Measurements from ENCODE around the gene DCTN1.
A peak's percentile ranks its signal among the peaks of the same experiment; 100 is the strongest.
"Not testable (repeated sequence)": the region's sequence is repeated elsewhere in the genome, so short reads cannot be mapped to it uniquely, and the experiment has no call there.

The DCTN1 gene
- 56.6 to 140 (median 105) reads per million in 18 experiments for total RNA-seq

DNA sequence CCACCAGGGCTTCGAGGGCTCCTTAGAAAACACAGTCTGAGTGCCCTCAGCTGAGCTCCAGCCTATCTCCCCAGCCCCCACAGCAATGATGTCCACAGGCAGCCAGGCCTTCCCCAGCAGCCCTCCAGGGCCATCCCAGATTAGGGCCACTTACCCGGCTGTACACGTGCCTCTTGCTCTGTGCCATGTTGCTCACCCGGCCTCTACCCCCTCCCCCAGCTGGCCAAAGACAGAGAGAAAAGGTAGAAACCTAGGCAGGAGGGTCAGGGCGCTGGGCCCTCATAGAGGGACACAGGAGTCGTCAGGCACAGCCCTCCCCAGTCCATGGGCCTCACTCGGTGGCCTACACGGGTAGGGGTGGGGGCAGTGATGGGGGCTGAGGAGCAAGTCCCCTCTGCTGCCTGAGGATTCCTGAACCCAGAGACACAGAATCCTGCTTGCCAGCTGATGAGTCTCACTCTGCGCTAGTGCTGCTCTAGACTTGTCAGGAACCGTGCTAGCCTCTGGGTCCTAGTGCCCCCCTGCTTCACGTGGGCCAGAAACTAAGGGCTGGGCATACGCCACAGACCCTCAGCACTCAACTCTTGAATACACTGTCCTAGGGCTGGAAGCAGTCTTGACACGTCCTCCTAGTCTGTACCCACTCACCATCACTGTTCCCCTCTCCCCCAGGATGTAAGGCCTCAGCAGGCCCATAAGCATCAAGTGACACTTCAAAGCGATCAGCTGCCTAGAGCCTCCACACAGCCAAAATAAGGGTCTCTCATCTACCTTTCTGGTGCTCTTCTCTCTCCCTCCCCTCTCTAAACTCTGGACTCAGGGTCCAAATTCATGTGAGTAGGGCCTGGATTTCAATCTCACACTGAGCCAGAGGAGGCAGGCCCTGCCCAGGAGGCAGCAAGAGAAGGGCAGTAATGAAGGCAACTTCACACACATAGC lies at the start of gene DCTN1:
TSS of gene DCTN1 (minus strand) at position 461 of the 939 bp plus-strand sequence. CDS start at position 187, 274 bp downstream.
- no peak for DNase-seq

DNA sequence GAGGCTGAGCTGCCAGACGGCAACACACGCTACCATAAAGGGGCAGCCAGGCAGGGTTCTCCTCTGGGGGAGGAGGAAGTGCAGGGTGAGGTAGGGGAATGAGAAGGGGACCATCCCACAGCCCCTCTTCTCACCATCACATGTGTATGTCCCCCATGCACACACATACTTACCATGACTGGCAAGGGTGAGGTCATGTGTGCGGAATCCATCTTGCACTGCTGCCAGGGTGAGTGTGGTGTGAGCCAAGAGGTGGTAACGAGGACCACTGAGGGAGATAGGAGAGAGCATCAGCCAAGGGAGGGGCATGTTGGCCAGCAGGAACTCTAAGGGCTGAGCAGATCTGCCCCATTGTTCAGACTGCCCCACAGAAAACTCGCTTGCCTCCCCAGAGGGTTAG lies 48.6 kb upstream of the DCTN1 start:
- no peak for DNase-seq

DNA sequence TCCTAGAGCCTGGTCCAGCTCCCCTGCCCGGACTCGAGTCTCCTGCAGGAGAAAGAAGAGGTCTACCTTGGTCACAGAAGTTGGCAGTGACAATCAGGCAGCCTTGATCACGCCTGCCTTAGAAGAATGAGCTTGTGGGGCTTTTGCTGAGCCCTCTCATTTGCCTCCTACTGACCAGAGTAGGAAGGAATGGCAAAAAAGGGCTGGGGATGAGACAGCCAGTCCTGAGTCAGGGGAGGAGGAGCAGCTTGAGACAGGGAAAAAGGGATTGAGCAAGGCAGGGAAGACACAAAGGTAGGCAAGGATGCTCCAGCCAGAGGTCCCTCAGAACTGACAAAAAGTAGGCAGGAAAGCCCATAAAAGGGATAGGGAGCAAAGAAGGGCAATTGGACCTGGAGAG lies 47.4 kb upstream of the DCTN1 start:
- DNase-seq: no peak

DNA sequence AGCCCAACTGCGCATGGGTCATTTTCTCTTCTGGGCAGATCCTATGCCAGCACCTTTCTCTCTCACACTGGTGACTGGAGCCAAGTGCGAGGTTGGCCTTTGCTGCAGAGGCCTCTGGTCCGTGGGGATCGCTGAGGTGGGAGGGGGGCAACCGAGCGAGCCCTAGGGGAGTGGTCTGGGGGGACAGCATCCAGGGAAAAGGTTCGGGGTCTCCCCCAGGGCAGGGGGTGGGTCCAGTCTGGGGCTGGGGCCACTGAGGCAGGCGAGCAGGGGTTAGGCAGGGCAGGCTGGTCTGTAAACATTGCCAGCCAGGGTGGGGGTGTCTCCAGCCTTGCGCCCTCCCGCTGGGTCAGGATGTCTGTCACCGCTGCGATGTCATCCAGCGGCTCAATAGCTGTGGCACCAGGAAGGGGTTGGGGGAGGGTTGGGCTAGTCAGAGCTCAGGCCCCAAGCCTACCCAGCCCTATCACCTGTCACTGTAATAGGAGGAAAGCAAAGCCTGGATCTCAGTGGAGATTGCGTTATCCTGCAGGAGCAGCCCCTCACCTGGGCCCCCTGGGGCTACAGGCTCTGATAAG lies 46.2 kb upstream of the DCTN1 start:
- no peak for DNase-seq

DNA sequence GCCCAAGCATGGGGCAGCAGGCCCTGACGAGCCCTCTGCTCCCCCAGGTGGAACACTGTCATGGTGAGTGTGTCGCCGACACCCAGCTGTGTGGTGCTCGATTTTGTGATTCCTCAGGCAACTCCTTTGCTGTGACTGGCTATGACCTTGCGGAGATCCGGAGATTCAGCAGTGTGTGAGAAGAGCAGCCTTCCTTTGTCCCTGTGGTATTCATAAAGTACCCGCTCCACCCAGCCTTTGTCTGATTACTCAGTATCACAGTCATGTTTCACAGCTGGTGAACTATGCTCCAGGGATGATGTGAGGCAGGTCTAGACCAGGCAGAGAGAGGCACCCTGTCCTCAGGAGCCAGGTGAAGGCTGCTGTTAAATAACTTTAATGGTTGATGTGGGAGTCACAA lies 45.4 kb upstream of the DCTN1 start:
- no peak for DNase-seq

DNA sequence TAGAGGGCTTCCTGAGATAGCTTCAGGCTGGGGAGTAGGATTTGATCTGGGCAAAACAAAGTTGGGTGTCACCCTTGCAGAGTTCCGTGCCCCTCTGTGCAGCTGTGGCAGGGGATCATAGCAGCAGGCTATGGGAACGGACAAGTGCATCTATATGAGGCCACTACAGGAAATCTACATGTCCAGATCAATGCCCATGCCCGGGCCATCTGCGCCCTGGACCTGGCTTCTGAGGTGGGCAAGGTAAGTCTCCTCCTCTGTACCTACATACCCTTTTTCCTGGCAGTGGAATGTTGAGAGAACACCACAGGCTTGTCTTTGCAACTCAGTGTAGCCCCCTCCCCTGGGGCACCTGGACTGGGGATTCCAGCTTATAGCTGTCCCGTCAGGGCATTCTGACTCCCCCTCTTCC lies 44.9 kb upstream of the DCTN1 start:
- no peak for DNase-seq

DNA sequence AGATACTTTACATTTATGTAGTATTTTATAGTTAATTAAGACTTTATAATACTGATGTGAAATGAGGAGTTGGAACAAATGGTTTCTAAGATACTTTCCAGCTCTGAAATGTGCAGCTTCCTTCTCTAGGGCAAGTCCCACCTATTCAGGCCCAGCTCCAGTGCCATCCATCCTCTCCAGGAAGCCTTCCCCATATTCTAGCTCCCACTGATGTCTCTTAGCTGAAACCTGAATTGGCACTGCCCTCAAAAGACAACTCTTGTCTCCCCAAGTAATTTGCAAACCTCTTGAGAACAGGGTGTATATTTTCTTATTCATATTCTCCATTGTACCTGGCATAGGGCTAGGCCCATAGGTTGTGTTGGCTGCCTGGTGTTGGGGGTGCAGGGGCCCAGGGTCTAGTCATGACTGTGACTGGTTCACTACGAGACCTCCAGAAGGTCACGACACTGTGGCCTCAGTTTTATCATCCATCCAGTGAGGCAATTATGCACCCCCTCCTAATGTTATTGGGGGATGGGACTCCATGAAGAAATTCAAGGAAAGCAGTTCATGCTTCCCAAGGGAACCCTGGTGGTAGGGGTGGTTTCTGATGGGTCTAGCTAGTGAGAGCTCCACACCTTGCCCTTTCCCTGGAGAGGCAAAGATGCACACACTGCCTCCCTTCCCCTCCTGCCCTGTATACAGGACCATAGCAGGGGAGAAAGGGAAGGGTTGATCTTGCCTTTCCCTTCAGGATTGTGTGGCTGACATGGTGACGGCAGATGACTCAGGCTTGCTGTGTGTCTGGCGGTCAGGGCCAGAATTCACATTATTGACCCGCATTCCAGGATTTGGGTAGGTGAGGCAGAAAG lies 44.3 kb upstream of the DCTN1 start:
- no peak for DNase-seq

DNA sequence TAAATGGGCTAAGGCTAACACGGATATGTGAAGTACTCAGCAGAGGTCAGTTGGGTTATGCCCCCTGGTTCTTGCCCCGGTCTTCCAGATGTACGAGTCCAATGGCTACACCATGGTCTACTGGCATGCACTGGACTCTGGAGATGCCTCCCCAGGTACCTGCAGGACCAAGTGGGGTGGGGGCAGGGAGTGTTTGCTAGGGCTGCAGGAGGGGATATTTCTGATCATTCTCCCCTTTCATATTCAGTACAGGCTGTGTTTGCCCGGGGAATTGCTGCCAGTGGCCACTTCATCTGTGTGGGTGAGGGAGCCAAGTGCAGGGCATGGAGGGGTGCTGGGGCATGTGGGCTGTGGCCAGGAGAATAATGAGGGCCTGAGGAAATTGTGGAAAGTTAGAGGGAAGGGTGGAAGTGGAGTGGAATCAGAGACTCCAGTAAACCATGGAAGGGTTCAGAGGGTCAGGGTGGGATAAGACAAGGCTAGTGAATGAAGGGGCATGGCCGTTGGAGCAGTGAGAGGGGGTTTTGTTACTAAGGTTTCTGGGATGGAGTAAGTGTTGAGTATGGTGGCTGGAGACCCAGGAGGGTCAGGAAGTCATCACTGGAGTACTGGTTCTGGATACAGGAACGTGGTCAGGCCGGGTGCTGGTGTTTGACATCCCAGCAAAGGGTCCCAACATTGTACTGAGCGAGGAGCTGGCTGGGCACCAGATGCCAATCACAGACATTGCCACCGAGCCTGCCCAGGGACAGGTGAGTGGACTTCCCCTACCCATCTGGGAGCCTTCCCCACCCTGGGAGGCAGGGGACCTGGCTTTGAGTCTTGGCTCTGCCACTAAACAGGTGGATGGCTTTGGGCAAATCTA lies 43.4 kb upstream of the DCTN1 start:
- no peak for DNase-seq

DNA sequence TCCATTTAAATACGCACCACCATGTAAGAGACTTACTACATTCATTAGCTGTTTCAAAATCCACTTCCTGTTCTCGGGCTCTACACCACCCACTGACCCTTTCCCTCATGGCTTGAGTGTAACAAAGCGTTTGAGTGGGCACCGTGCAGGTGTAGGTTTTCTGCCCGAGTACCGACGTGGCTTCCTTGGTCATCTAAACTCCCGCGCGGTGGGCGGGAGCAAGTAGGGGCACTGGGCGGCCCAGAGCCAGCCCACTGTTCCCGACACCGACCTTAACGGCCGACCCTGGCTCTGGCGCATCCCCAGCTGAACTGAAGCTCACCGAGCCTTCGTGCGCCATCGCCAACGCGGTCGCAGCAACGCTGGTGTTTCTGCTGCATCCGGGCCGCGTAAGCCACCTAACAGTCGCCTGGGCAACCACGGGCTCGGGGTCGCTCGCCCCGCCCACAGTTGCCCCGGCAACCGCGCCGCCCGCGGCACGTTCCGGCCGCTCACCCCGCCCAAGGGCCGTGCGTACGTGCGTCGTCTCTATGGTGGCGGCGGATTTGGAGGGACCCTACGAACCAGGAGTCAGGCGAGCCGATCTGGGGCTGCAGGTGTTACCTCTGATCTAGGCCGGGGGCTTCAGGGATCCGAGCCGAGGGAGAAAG lies 41.2 kb upstream of the DCTN1 start, which contains the start of the genes C2orf81 and WDR54:
TSS of gene C2orf81 (minus strand) at position 399 of the 650 bp plus-strand sequence. CDS start at position 340, 59 bp downstream.
TSS of gene WDR54 (plus strand) at position 510 of the 650 bp plus-strand sequence. CDS start 424 bp downstream, outside the sequence.
- peak; percentile 68 to 81 for DNase-seq

DNA sequence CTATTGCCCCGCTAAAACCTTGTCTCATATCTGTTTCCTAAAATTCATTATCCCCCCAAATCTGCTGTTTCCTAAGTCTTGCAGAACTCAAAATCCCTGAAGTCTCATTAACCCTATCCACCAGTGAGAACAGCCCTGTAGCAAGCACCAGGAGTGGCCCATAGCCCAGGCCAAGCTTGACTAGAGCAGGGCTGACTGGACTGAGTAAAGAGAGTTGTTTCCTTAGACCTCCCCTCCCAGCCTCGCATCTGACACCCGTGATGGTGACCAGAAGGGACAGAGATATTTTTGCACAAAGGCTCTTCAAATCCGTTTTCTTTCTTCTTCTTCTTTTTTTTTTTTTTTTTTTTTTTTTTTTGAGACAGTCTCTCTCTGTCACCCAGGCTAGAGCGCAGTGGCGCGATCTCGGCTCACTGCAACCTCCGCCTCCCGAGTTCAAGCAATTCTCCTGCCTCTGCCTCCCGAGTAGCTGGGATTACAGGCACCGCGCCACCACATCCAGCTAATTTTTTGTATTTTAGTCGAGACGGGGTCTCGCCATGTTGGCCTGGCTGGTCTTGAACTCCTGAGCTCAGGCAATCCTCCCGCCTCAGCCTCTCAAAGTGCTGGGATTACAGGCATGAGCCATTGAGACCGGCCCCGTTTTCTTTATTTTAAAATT lies 40.5 kb upstream of the DCTN1 start:
- not testable (repeated sequence) for DNase-seq

DNA sequence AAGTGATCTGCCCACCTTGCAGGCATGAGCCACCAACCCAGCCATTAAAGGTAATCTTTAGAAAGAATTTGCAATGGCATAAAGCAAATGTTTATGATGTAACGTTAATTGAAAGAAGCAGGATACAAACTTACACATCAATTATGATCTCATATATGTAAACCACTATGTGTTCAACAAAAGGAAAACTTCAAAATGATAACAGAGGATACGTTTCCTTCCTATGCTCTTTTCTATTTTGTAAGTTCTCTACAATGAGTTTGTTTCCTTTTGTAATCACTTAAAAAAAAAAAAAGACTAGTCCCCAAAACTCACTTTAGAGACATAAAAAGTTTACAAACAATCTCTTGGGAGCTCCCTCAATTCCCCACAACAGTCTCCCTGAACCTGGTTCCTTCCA lies 39.9 kb upstream of the DCTN1 start:
- no peak for DNase-seq

DNA sequence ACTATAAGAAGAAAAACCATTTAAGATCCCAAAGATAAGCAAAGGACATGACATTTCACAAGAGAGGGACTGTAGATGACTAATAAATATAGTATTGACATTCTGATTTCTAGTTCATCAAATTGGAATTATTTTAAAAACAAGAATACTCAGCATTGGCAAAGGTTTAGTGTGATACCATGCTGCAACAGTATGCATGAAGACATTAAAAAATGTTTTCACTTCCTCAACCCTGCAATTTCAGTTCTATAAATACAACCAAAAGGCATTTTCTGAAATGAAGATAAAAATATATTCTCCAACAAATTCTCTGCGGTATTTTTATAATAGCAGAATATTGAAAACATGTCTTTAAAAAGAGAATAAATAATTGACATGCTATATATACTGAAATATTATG lies 39.2 kb upstream of the DCTN1 start:
- peak in 1 of 2 donors; percentile 36 for DNase-seq

DNA sequence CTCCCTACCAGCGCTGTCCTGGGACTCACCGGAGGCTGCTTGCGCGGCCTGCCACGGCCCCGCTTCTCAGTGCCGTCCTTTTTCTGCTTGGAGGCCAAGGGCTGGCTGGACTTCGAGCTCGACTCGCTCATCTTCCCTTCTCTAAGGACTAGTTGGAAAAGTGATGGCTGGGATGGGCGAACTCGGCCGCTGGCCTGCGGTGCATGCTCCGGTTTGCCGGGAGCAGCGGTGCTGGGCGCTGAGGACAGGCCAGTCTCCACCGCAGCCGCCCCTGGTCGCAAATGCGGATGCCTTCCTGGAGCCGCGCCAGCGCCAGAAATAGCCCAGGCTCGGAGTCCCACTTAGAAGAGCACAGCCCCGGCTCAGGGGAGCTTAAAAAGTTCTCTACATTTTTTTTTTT lies 38.2 kb upstream of the DCTN1 start:
- no peak for DNase-seq

DNA sequence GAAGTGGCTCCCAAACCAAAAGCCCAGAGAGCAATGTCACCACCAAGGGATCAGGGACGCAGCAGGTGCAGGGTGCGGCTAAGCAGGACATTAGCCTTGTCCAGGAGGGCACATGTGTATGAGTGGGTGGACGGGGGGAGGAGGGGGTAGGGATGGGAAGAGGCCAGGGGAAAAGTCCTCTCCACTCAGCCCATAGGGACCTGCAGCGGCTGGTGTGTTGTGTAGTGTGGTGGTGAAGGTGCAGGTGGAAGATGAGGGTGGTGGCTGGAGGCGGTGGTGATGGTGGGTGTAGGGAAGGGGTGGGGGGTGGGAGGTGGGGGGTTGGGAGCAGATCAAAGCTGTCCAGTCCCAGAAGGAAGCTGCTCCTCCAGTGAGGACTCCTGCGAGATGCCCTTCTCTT lies 37.7 kb upstream of the DCTN1 start:
- DNase-seq: no peak

DNA sequence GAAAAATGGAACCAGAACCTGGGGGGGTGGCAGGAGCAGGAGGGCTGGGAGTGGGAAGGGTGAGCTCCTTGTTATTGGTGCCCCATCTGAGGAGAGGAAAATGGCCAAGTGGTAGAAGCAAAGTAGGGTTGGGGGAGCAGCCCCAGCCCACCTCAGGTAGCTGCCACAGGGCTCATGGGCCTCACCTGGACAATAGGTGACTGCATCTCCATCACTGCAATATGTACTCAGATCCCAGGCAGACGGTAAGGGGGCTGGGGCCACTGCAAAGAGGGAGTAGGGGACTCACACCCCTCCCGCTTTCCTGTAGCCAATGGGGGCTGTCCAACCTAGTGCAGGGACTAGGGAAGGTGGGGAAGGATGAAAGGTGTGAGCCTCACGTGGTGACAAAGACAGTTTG lies 37.1 kb upstream of the DCTN1 start:
- no peak for DNase-seq

DNA sequence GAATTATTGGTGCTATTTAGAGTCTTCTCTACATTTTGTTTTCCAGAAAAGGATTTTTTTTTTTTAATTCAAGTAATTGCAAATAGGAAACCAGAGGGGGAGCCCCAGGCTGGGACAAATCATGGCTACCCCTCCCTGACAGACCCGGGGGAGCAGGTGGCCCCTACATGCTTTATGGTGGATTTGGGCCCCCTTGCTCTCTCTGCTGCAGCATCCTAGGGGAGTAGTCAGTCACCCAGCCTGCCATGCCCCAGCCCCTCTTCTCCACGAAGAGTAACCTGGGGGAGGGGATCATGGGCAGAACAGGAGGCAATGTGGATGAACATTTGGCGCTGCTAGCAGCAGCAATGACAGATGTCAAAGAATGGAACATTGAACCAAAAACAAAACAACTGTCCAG lies 36.7 kb upstream of the DCTN1 start:
- no peak for DNase-seq

DNA sequence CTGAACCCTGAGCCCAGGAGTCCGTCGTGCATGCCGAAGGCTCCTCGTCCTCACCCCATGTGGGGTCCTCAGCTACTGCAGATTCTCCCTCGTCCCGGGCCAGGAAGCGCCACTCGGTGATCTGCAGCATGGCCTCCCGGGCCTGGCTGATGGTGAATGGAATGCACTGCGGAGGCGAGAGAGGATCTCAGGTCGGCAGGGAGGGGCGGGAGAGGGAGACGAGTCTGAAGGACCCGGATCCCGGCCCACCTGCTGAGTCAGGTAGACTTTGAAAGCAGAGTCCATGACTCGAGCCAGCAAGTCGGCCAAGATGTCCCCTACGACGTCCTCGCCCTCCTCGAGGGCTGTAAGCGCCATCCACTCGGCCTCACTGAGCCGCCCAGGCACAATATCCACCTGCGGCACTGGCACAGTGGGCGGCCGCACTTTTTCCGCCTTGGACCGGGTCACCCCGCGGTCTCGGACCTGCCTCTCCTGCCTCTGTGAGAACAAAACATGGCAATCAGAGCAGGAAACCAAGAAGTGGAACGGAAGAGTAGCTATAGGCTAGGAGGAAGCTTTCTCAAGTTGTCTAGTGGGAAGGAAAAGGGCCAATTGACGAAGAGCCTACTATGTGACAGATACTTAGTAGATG lies 35.8 kb upstream of the DCTN1 start:
- DNase-seq: no peak

DNA sequence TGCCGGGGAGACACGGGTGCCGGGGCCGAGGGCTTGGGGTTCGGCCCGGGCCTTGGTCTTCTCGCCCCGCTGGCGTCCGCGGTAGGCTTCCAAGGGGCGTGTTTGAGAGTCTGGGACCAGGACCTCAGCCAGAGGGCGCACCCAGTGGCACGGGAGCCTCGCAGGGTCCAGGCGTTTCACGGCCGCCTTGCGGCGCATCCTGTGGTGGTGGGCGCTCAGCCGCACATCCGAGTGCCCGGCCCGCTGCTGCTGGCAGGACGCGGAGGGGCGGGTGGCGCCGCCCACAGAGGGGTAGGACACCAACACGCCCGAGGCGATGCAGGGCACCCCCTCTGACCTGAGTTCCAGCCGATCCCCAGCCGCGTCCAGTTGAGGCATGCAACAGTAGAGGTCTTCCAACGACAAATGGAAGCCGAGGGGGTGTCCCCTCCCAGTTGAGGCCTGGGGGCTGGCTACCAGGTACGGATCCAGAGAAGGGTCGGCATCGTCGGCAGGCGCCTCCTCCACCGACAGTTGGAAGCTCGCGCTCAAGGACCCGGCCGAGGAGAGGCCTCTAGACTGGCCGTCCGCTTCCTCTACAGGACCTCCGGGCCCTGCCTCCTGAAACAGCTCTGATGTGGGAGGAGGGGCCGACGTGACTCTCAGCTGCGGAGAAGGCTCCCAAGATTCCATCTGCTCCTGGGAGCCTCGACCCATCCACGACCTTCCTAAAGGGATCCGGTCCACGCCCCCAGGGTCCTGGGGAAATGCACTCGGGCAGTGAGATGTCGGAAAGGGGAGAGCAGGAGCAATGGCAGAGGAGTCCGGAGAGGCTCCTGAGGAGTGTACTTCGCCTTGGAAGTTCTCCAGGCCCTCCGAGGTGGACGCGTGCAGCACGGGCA lies 35.0 kb upstream of the DCTN1 start:
- peak in 1 of 2 donors; percentile 26 for DNase-seq

DNA sequence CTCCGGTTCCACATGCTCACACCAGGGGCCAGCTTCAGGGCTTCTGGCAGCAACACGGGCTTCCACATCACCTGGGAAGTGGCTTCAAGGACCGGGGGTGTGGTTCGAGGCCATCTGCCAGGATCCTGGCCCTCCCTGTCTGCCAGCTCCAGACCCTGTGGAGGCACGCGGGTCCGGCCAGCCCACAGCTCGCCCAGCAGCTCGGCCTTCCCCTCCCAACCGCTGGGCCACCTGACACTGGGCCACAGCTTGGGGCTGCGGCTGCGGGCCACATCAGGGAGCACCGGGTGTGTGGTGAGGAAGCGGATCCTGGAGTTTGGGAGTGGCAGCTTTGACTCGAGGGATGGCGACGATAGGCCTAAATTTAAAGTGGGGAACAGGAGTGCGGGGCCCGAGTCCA lies 34.3 kb upstream of the DCTN1 start:
- no peak for DNase-seq

All from inflammatory macrophage (primary cell).